Measurements from ENCODE around the gene HDAC3.
A peak's percentile ranks its signal among the peaks of the same experiment; 100 is the strongest.
"Not testable (repeated sequence)": the region's sequence is repeated elsewhere in the genome, so short reads cannot be mapped to it uniquely, and the experiment has no call there.

The HDAC3 gene

GRCh38 chr5:141615991-141616720 lies 20.5 kb downstream of the HDAC3 start:
- H3K27ac ChIP-seq (ENCODE audit: low read depth, low read length) = no peak overlapping the region
- no peak overlapping the region for H3K9ac ChIP-seq (ENCODE audit: low read depth, low read length)
- peaks cover 21% of the 10 kb centered on the region for H3K36me3 ChIP-seq (ENCODE audit: control insufficient read depth, insufficient read depth, low read length)
- peaks cover 44% of the 10 kb centered on the region for H3K4me1 ChIP-seq (ENCODE audit: control insufficient read depth, insufficient read depth, low read length)
- H3K27me3 ChIP-seq (ENCODE audit: control insufficient read depth, insufficient read depth, low read length) = no peaks in the 10 kb centered on the region
- no peaks in the 10 kb centered on the region for H3K9me3 ChIP-seq (ENCODE audit: control insufficient read depth, insufficient read depth, low read length)
- H3K4me3 ChIP-seq (ENCODE audit: low read depth, low read length) = 0 out of 2 replicates have a peak overlapping the region, but pooled peaks have one; percentile 77

GRCh38 chr5:141613344-141613743 lies 23.3 kb downstream of the HDAC3 start:
- Histone ChIP-seq H3K9me3 (ENCODE audit: control insufficient read depth, insufficient read depth, low read length) (no peaks in the 10 kb centered on the region), H3K4me3 (ENCODE audit: low read depth, low read length) (no peak overlapping the region), H3K27me3 (ENCODE audit: control insufficient read depth, insufficient read depth, low read length) (no peaks in the 10 kb centered on the region), H3K9ac (ENCODE audit: low read depth, low read length) (no peak overlapping the region), H3K27ac (ENCODE audit: low read depth, low read length) (no peak overlapping the region), H3K36me3 (ENCODE audit: control insufficient read depth, insufficient read depth, low read length) (peaks cover 6% of the 10 kb centered on the region; the same call in 1 of the 2 replicates), H3K4me1 (ENCODE audit: control insufficient read depth, insufficient read depth, low read length) (peaks cover 44% of the 10 kb centered on the region)

- Histone ChIP-seq H3K27ac (ENCODE audit: low read depth, low read length) (peak overlapping the region; percentile 0), H3K27me3 (ENCODE audit: control insufficient read depth, insufficient read depth, low read length) (no peaks in the 10 kb centered on the region), H3K9ac (ENCODE audit: low read depth, low read length) (no peak overlapping the region), H3K4me3 (ENCODE audit: low read depth, low read length) (no peak overlapping the region), H3K9me3 (ENCODE audit: control insufficient read depth, insufficient read depth, low read length) (no peaks in the 10 kb centered on the region), H3K4me1 (ENCODE audit: control insufficient read depth, insufficient read depth, low read length) (peaks cover 28% of the 10 kb centered on the region), H3K36me3 (ENCODE audit: control insufficient read depth, insufficient read depth, low read length) (peaks cover 6% of the 10 kb centered on the region; the same call in 1 of the 2 replicates)
Measured at GRCh38 chr5:141611289-141611688, 25.4 kb downstream of the HDAC3 start.

- not testable (repeated sequence) for H3K27me3 ChIP-seq (ENCODE audit: control insufficient read depth, insufficient read depth, low read length); H3K4me3 ChIP-seq (ENCODE audit: low read depth, low read length); H3K27ac ChIP-seq (ENCODE audit: low read depth, low read length); H3K9ac ChIP-seq (ENCODE audit: low read depth, low read length); H3K36me3 ChIP-seq (ENCODE audit: control insufficient read depth, insufficient read depth, low read length); H3K9me3 ChIP-seq (ENCODE audit: control insufficient read depth, insufficient read depth, low read length)
- H3K4me1 ChIP-seq (ENCODE audit: control insufficient read depth, insufficient read depth, low read length) = peaks cover 24% of the 10 kb centered on the region
Measured at GRCh38 chr5:141609921-141610320, 26.7 kb downstream of the HDAC3 start.

GRCh38 chr5:141609044-141609443 lies 27.6 kb downstream of the HDAC3 start:
- Histone ChIP-seq H3K9ac (ENCODE audit: low read depth, low read length) (no peak overlapping the region), H3K4me3 (ENCODE audit: low read depth, low read length) (no peak overlapping the region), H3K4me1 (ENCODE audit: control insufficient read depth, insufficient read depth, low read length) (peaks cover 20% of the 10 kb centered on the region), H3K36me3 (ENCODE audit: control insufficient read depth, insufficient read depth, low read length) (no peaks in the 10 kb centered on the region; the same call in 1 of the 2 replicates), H3K9me3 (ENCODE audit: control insufficient read depth, insufficient read depth, low read length) (no peaks in the 10 kb centered on the region), H3K27me3 (ENCODE audit: control insufficient read depth, insufficient read depth, low read length) (no peaks in the 10 kb centered on the region), H3K27ac (ENCODE audit: low read depth, low read length) (no peak overlapping the region)

GRCh38 chr5:141608557-141608956 lies 28.1 kb downstream of the HDAC3 start:
- Histone ChIP-seq H3K36me3 (ENCODE audit: control insufficient read depth, insufficient read depth, low read length) (no peaks in the 10 kb centered on the region; the same call in 1 of the 2 replicates), H3K4me3 (ENCODE audit: low read depth, low read length) (no peak overlapping the region), H3K27ac (ENCODE audit: low read depth, low read length) (no peak overlapping the region), H3K9me3 (ENCODE audit: control insufficient read depth, insufficient read depth, low read length) (no peaks in the 10 kb centered on the region), H3K9ac (ENCODE audit: low read depth, low read length) (no peak overlapping the region), H3K4me1 (ENCODE audit: control insufficient read depth, insufficient read depth, low read length) (peaks cover 18% of the 10 kb centered on the region), H3K27me3 (ENCODE audit: control insufficient read depth, insufficient read depth, low read length) (no peaks in the 10 kb centered on the region)

- H3K36me3 ChIP-seq (ENCODE audit: control insufficient read depth, insufficient read depth, low read length) = no peaks in the 10 kb centered on the region; the same call in 1 of the 2 replicates
- no peak overlapping the region for H3K4me3 ChIP-seq (ENCODE audit: low read depth, low read length)
- H3K4me1 ChIP-seq (ENCODE audit: control insufficient read depth, insufficient read depth, low read length) = peaks cover 13% of the 10 kb centered on the region
- no peak overlapping the region for H3K27ac ChIP-seq (ENCODE audit: low read depth, low read length)
- H3K27me3 ChIP-seq (ENCODE audit: control insufficient read depth, insufficient read depth, low read length) = no peaks in the 10 kb centered on the region
- H3K9ac ChIP-seq (ENCODE audit: low read depth, low read length) = no peak overlapping the region
- no peaks in the 10 kb centered on the region for H3K9me3 ChIP-seq (ENCODE audit: control insufficient read depth, insufficient read depth, low read length)
Measured at GRCh38 chr5:141608046-141608445, 28.6 kb downstream of the HDAC3 start.

- peaks cover 5% of the 10 kb centered on the region; the same call in 1 of the 2 replicates for H3K4me1 ChIP-seq (ENCODE audit: control insufficient read depth, insufficient read depth, low read length)
- H3K9ac ChIP-seq (ENCODE audit: low read depth, low read length) = no peak overlapping the region
- H3K4me3 ChIP-seq (ENCODE audit: low read depth, low read length) = no peak overlapping the region
- H3K36me3 ChIP-seq (ENCODE audit: control insufficient read depth, insufficient read depth, low read length) = no peaks in the 10 kb centered on the region; the same call in 1 of the 2 replicates
- H3K9me3 ChIP-seq (ENCODE audit: control insufficient read depth, insufficient read depth, low read length) = no peaks in the 10 kb centered on the region
- H3K27me3 ChIP-seq (ENCODE audit: control insufficient read depth, insufficient read depth, low read length) = no peaks in the 10 kb centered on the region
- no peak overlapping the region for H3K27ac ChIP-seq (ENCODE audit: low read depth, low read length)
Measured at GRCh38 chr5:141605523-141606277, 30.9 kb downstream of the HDAC3 start.

GRCh38 chr5:141603923-141604717 lies 32.5 kb downstream of the HDAC3 start:
- H3K4me1 ChIP-seq (ENCODE audit: control insufficient read depth, insufficient read depth, low read length) = peaks cover 5% of the 10 kb centered on the region; the same call in 1 of the 2 replicates
- no peak overlapping the region for H3K9ac ChIP-seq (ENCODE audit: low read depth, low read length)
- H3K4me3 ChIP-seq (ENCODE audit: low read depth, low read length) = no peak overlapping the region

GRCh38 chr5:141602606-141603005 lies 34.0 kb downstream of the HDAC3 start:
- Histone ChIP-seq H3K4me1 (ENCODE audit: control insufficient read depth, insufficient read depth, low read length) (peaks cover 5% of the 10 kb centered on the region; the same call in 1 of the 2 replicates), H3K27ac (ENCODE audit: low read depth, low read length) (no peak overlapping the region), H3K4me3 (ENCODE audit: low read depth, low read length) (no peak overlapping the region), H3K36me3 (ENCODE audit: control insufficient read depth, insufficient read depth, low read length) (no peaks in the 10 kb centered on the region), H3K9me3 (ENCODE audit: control insufficient read depth, insufficient read depth, low read length) (no peaks in the 10 kb centered on the region), H3K27me3 (ENCODE audit: control insufficient read depth, insufficient read depth, low read length) (no peaks in the 10 kb centered on the region), H3K9ac (ENCODE audit: low read depth, low read length) (no peak overlapping the region)

More at GRCh38 chr5:141603923-141604717, 32.5 kb downstream of the HDAC3 start:
- Histone ChIP-seq H3K27me3 (ENCODE audit: control insufficient read depth, insufficient read depth, low read length) (no peaks in the 10 kb centered on the region), H3K27ac (ENCODE audit: low read depth, low read length) (peak overlapping the region; percentile 16), H3K9me3 (ENCODE audit: control insufficient read depth, insufficient read depth, low read length) (no peaks in the 10 kb centered on the region), H3K36me3 (ENCODE audit: control insufficient read depth, insufficient read depth, low read length) (no peaks in the 10 kb centered on the region; the same call in 1 of the 2 replicates)

All from HUES48 (cell line).